KOPT-K1 (cell line): ENCODE results near the gene IL21R.
A peak's percentile ranks its signal among the peaks of the same experiment; 100 is the strongest.
"Not testable (repeated sequence)": the region's sequence is repeated elsewhere in the genome, so short reads cannot be mapped to it uniquely, and the experiment has no call there.

Experiments
- H3K27ac ChIP-seq: fragments of 200-600 bp; sonication (generic); 2 replicates; pipeline ENCODE4 v1.5.1; 2016; ENCODE audit warnings: antibody characterized with exemption, mild to moderate bottlenecking, low read depth, low read length; ENCODE audit not compliant: poor library complexity, severe bottlenecking
- H3K36me3 ChIP-seq: fragments of 200-600 bp; sonication (generic); 2 replicates; pipeline ENCODE4 v1.5.1; 2017; ENCODE audit warnings: antibody characterized with exemption, mild to moderate bottlenecking, low read length, moderate library complexity; ENCODE audit not compliant: insufficient read depth
- H3K9me3 ChIP-seq: fragments of 200-600 bp; sonication (generic); 2 replicates; pipeline ENCODE4 v1.5.1; 2017; ENCODE audit warnings: antibody characterized with exemption, low read length, mild to moderate bottlenecking; ENCODE audit not compliant: insufficient read depth, poor library complexity, severe bottlenecking

IL21R gene

GRCh38 chr16:27434141-27435051 is 32.4 kb downstream of the IL21R start:
- no peaks in the 10 kb centered on the region for H3K9me3 ChIP-seq
- H3K36me3 ChIP-seq: no peaks in the 10 kb centered on the region
- no peak overlapping the region for H3K27ac ChIP-seq

GRCh38 chr16:27435146-27435545 is 33.2 kb downstream of the IL21R start:
- not testable (repeated sequence) for H3K9me3 ChIP-seq, H3K36me3 ChIP-seq, H3K27ac ChIP-seq

- Histone ChIP-seq H3K27ac (no peak overlapping the region), H3K36me3 (no peaks in the 10 kb centered on the region), H3K9me3 (no peaks in the 10 kb centered on the region)
Measured at GRCh38 chr16:27436065-27436464, 34.1 kb downstream of the IL21R start.

- Histone ChIP-seq H3K36me3 (no peaks in the 10 kb centered on the region), H3K9me3 (no peaks in the 10 kb centered on the region), H3K27ac (no peak overlapping the region)
Measured at GRCh38 chr16:27436921-27437650, 35.1 kb downstream of the IL21R start.

GRCh38 chr16:27437946-27438345 is 36.0 kb downstream of the IL21R start:
- Histone ChIP-seq H3K36me3 (no peaks in the 10 kb centered on the region), H3K27ac (no peak overlapping the region), H3K9me3 (no peaks in the 10 kb centered on the region)

- Histone ChIP-seq H3K9me3 (peaks cover 6% of the 10 kb centered on the region), H3K36me3 (no peaks in the 10 kb centered on the region), H3K27ac (no peak overlapping the region)
Measured at GRCh38 chr16:27439271-27440018, 37.5 kb downstream of the IL21R start.

- H3K9me3 ChIP-seq: peaks cover 15% of the 10 kb centered on the region
- H3K36me3 ChIP-seq: no peaks in the 10 kb centered on the region
- H3K27ac ChIP-seq: no peak overlapping the region
Measured at GRCh38 chr16:27441276-27441675, 39.3 kb downstream of the IL21R start.

GRCh38 chr16:27441998-27442397 is 40.0 kb downstream of the IL21R start:
- Histone ChIP-seq H3K27ac (no peak overlapping the region), H3K9me3 (peaks cover 15% of the 10 kb centered on the region), H3K36me3 (no peaks in the 10 kb centered on the region)

- no peaks in the 10 kb centered on the region for H3K36me3 ChIP-seq
- no peak overlapping the region for H3K27ac ChIP-seq
- peaks cover 15% of the 10 kb centered on the region for H3K9me3 ChIP-seq
Measured at GRCh38 chr16:27444015-27444414, 42.0 kb downstream of the IL21R start.

GRCh38 chr16:27444470-27444869 is 42.5 kb downstream of the IL21R start:
- Histone ChIP-seq H3K9me3 (peaks cover 15% of the 10 kb centered on the region), H3K36me3 (no peaks in the 10 kb centered on the region), H3K27ac (no peak overlapping the region)

GRCh38 chr16:27445502-27446175 is 43.7 kb downstream of the IL21R start:
- Histone ChIP-seq H3K9me3 (peaks cover 15% of the 10 kb centered on the region), H3K36me3 (no peaks in the 10 kb centered on the region), H3K27ac (peak overlapping the region; percentile 44)

GRCh38 chr16:27446721-27447120 is 44.7 kb downstream of the IL21R start:
- Histone ChIP-seq H3K27ac (peak overlapping the region; percentile 44), H3K36me3 (no peaks in the 10 kb centered on the region), H3K9me3 (peaks cover 15% of the 10 kb centered on the region)

GRCh38 chr16:27447301-27447700 is 45.3 kb downstream of the IL21R start:
- Histone ChIP-seq H3K9me3 (peaks cover 15% of the 10 kb centered on the region), H3K27ac (peak overlapping the region; percentile 44), H3K36me3 (no peaks in the 10 kb centered on the region)

- Histone ChIP-seq H3K27ac (no peak overlapping the region), H3K9me3 (peaks cover 15% of the 10 kb centered on the region), H3K36me3 (no peaks in the 10 kb centered on the region)
Measured at GRCh38 chr16:27448532-27449433, 46.8 kb downstream of the IL21R start.
